HG03457 (cell line): ENCODE measurements around the gene CYP27C1.

Experiments
- ATAC-seq: cut with Tn5 transposase; IDR thresholded peaks from one replicate; pipeline ENCODE4 v1.9.1; 2021; ENCODE audit warnings: moderate number of reproducible peaks; ENCODE audit not compliant: unreplicated experiment

CYP27C1 gene

DNA sequence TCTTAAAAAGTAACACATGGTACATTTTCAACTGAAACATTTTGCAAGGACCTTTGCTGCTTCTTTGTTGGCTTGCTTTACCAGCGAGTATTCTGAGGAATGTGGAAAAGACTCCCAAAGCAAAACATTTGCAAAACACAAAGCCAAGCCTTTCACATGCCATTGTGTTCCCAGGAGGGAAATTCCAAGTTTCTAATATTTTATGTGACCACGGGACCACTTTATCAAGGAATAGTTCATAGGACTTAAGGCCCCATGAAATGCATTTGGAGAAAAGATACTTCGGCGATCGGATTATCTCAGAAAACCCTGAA, 26.2 kb downstream of the CYP27C1 start:
- ATAC-seq, result no peak

DNA sequence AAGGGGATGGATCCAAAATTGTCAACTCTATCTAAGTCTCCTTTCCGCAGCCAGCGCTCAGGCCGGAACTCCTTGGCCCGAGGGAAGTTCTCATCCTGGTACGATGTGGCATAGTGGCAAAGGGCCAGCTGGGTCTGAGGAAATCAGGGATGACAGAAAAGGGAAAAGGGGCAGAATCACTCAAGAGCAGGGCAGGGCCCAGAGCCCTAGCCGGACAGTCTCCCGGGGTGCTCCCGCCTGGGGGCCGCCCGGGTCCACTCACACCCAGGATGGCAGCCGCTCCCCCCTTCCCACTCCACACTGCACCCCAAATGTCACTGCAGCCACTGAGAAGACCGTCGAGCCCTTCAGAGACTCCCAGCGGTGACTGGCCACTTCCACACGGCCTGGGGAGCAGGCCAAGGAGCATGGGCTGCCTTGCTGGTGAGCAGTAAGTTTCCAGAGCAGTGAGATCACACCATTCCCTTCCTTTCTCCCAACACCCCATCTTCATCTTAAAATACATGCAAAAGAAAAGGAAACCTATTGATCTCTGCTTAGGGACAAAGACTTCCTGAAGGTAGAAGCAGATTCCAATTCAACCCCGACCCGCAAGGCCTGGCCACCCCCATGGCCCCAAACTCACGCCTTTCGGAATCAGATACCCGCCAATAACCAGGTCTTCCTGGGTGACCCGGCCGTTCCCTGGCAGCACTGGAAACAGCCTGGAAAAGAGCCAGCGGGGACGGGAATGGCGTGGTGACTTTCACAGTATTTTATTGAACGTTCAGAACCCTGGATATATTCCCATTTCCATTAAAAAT, 26.7 kb downstream of the CYP27C1 start:
- no peak for ATAC-seq

DNA sequence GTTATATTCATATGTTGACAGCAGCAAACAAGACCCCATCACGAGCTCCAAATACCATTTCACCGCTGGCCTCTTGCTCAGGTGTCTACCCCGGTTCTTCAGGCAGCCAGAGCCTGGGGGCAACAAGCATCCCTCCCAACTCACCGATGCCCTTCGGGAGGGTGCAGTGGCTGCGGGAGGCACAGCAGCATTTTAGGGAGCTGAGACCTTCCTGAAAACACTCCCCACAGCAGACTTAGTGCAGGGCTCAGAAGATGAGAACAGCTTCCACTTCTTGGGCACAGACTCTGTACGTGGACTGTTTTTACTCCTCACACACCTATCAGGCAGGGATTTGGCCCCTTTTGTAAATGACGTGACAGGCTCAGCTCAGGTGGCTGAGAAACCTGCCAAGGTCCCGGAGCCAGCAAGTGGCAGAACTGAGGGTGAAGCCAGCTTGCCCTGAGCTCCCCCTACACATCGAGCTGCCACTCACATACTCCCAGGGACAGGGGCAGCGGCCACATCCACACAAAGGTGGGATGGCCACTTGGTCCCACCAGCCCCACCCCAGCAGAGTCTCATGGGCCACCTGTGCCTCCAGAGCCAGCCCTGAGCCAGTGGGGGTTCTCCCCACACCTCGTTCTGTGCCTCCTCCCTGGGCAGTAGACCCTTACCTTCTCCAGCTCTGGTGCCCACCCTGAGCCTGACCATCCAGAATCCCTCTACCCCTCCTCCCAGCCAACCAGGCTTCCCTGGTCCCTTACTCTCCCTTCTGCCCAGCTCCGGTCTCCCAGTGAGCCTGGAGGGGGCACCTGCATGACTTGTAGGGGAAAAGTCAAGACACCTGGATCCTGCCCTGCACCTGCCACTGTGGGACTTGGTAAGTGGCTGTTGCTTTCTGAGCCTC, 28.5 kb downstream of the CYP27C1 start:
- ATAC-seq, result no peak

DNA sequence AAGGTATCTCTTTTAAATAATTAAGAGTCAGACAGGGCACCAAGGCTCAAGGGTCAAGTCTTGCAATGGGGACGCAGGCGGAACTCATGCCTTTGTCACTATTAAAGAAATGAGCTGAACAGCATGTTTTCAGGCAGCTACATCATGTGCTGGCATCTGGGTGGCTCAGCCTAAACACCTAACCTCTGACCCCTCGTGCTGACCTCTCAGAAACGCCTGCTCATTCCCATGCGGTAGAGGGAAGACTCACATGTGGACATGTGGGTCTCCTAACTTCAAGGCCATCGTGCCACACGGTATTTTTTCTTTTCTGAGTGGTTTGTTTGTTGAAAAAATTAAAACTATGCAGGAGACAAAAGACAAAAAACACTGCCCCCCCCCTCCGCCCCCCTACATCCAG, 31.3 kb downstream of the CYP27C1 start:
- no peak for ATAC-seq

DNA sequence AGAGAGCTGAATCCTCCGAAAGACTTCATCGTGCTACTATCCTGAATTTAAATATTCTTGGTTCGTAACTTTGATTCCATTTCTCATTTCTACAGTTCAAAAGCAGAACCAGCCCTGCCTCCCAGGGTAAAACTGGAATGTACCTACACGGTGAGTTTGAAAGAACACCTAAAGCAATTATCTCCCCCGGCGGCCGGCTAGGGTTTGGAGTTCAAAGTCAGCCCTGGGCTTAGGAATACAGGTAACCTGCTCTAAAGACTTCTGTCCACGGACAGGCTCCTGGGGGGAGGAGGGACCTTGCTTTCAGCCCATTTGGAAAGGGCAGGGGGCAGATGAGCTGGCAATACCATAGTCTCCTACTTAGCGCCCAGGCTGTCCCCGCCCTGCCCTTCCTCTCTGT, 32.3 kb downstream of the CYP27C1 start:
- ATAC-seq, result no peak

DNA sequence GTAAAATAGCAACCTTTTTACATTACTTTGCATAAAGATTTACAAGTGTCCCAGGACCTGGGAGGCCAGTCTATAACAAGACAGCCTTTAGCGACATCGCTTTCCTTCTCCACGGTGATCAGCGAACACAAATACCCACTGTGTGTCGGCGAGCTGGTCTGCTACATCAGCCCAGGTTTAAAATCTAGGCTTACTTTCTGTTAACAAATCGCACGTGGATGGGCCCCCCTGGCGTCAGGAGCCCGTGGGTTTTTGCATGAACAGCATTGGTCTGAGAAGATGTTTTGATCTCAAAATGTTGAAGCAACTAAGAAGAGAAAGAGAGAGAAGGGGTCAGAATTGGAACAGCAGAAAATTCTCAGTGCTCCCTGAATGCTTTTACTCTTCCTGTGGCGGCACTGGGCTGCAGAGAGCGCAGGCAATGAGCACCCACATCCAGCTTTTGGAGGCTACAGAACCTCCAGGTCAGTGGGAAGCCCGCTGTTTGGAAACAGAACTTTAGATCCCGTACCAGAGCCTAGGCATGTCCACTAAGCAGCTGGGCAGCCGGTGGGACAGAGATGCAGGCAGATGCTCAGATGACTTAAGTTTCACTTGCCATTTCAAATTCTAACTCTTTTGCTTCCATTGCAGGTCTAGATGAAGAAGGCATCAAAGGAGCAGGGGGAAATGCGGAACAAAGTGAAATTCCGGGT, 32.9 kb downstream of the CYP27C1 start:
- no peak for ATAC-seq

- ATAC-seq, result no peak
These were observed 34.4 kb downstream of the CYP27C1 start for GRCh38 chr2:127185705-127186104.

- ATAC-seq, result no peak
These were observed 35.0 kb downstream of the CYP27C1 start for GRCh38 chr2:127185093-127185492.

- ATAC-seq, result no peak
These were observed 36.3 kb downstream of the CYP27C1 start for GRCh38 chr2:127183771-127184170.

DNA sequence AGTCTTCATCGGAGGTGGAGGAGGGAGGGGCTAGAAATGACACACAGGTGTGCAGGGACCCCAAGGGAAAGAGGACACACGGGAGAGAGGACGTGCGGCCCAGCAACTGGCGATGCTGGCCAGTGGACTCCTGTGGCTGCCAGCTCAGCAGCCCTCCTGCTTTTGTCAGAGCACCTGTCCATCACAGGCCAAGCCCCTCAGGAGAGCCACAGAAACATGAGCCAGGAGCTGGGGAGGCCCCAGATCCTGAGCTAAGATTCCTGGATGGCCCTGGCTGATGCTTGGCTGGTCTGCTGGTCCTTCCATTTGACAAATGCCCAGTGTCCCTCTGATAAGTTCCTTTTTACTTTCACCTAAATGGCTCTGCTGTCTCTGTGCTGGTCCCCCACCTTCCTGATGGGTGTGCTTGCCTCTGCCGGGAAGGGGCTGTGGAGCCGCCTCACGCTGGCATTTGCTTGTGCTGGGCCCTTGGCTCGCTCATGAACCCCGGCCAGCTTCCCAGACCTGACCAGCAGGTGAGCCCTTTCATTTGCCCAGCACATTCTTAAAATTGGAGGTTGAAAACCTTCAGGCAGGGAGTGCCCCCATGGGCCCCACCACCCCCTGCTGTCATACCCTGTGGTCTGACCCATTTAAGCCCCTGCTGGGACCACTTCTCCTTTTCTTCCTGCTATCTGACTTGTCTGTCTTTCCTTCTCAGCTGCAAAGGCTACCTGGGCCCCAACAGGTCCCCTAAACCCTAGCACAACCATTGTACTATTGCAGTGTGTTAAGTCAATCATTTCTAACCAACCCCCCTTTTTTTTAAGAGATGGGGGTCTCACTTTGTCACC, 37.3 kb downstream of the CYP27C1 start:
- no peak for ATAC-seq

DNA sequence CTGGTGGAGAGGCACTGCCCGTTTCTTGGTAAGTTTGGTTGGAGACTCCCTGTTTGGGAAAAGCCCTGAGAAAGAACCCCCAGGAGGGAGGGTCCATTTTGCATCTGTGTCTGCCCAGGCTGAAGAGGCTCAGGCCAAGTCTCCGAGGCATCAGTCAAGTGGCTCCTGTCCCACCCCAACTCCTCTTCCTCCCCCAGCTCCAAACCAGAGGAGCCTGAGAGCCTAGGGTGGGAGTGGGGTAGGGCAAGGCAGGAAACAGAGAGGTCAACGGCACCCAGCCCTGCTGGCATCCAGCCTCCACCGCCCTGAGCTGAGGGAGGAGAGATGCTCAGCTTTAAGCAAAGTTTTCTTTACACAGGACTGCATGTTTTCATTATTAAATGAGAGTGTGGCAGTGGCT, 38.2 kb downstream of the CYP27C1 start:
- ATAC-seq, result no peak

DNA sequence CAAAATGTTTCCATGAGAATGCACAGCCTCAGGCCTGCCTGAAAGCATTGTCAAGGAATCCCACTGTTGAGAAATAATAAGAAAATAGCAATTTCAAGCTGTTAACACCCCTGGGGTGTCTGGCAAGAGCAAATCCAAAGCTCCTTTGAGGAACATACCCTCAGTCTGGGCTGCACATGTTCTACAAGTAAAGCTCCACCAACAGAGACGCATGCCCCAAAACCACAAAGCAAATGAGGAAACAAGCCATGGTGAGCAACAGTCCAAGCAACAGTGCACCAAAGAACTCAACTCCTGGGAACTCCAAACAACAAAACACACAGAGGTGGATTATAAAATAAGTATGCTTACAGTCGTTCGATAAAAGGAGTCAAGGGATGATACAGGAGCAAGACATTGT, 40.3 kb downstream of the CYP27C1 start:
- ATAC-seq, result no peak

DNA sequence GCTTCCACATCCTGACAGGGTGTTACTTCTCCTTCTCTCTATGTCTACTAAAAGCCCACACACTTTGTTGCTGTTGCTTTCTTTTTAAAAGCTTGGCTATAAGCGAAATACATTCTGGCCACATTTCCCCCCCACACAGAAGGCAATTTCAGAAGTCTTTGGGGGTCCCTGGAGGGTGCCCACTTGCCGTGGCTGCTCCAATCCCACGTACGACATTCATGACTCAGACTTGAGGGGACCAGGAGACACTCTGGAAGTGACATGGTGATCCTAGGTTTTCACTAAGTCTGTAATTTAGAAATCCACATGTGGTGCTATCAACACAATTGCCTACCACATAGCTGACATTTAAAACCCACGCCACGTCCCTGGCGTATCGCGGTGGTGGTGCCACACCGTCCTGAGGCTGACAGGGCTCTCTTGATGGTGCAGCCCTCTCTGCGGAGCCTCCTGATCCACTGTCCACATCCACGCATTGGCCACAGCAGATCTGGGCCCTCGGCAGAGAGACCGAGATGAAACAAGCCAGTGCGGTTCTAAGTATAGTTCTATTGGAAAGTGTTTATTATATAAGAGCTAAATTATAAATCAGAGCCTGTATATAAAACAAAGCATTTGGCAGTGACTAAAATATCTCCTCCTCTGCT, 42.4 kb downstream of the CYP27C1 start:
- ATAC-seq, result no peak

- ATAC-seq, result no peak
These were observed 43.5 kb downstream of the CYP27C1 start for GRCh38 chr2:127176371-127177311.

GRCh38 chr2:127175751-127176354, 44.2 kb downstream of the CYP27C1 start:
- ATAC-seq, result no peak

DNA sequence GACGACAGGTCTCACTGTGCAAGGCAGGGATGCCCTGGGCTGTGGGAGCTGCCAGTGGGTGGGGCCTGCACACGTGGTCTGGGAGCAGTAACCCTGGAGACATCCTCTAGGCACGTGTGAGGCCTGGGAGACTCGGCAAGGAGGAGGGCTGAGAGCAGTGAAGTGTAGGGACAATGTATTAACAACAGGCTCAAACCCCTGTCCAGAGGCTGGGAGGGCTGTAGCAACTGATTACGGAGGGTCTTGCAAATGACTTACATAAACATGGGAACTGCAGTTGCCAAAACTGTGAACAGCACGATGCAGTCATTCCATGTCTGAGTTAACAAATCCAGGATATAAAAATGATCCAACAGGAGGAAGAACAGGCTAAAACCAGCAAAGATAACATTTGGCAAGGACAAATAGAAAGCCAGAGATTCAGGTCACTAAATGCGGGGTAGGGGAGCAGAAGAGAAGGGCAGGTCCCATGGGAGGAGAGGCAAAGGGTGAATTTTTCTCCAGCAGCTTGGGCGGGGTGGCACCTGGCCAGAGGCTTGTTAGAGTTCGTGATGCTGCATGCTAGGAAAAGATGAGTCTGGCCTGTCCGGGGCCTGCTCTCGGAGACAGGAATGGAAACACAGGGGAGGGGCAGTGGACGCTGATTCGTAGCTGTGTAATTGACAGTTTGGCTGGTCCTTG, 44.9 kb downstream of the CYP27C1 start:
- no peak for ATAC-seq

GRCh38 chr2:127174640-127175039, 45.5 kb downstream of the CYP27C1 start:
- no peak for ATAC-seq

GRCh38 chr2:127174136-127174535, 46.0 kb downstream of the CYP27C1 start:
- ATAC-seq, result no peak
